HepG2 (cell line): ENCODE data around the gene COL8A1.

ENCODE experiments used
- CAMTA2 ChIP-seq: sonication (generic); formaldehyde crosslinking; IDR thresholded peaks from 2 replicates; pipeline ENCODE4 v1.4.0; 2020; ENCODE audit warnings: mild to moderate bottlenecking, missing genetic modification reagents, borderline replicate concordance
- FOXK1 ChIP-seq: sonication (generic); formaldehyde crosslinking; IDR thresholded peaks from 2 replicates; pipeline ENCODE4 v1.4.0; 2020; ENCODE audit warnings: low read depth, missing genetic modification reagents, borderline replicate concordance
- GATAD2A ChIP-seq: IDR thresholded peaks from 2 replicates; pipeline ENCODE4 v1.6.1; 2016
- HES4 ChIP-seq: sonication (generic); formaldehyde crosslinking; IDR thresholded peaks from 2 replicates; pipeline ENCODE4 v1.9.0; 2021; ENCODE audit warnings: mild to moderate bottlenecking, missing genetic modification reagents, borderline replicate concordance
- HOXA3 ChIP-seq: sonication (generic); formaldehyde crosslinking; IDR thresholded peaks from 2 replicates; pipeline ENCODE4 v1.5.0; 2020; ENCODE audit warnings: missing genetic modification reagents
- JUN ChIP-seq: sonication (generic); formaldehyde crosslinking; IDR thresholded peaks from 2 replicates; pipeline ENCODE4 v1.4.0; 2020; ENCODE audit warnings: mild to moderate bottlenecking, missing genetic modification reagents
- KDM5B ChIP-seq: sonication (generic); formaldehyde crosslinking; IDR thresholded peaks from 2 replicates; pipeline ENCODE4 v1.4.0; 2020; ENCODE audit warnings: missing genetic modification reagents, mild to moderate bottlenecking, borderline replicate concordance
- PRPF4 ChIP-seq: fragments of 200-400 bp; formaldehyde crosslinking; IDR thresholded peaks from 2 replicates; pipeline ENCODE4 v1.6.1; 2016; ENCODE audit warnings: low read length, low read depth; ENCODE audit not compliant: poor library complexity, severe bottlenecking
- SMAD3 ChIP-seq: sonication (generic); formaldehyde crosslinking; IDR thresholded peaks from 2 replicates; pipeline ENCODE4 v1.4.0; 2020; ENCODE audit warnings: missing genetic modification reagents
- TAF1 ChIP-seq: sonication (generic); formaldehyde crosslinking; IDR thresholded peaks from 2 replicates; pipeline ENCODE4 v1.4.0; 2020; ENCODE audit warnings: missing genetic modification reagents
- TF ChIP-seq, protein P1 (sequence below): sonication (generic); formaldehyde crosslinking; IDR thresholded peaks from 2 replicates; pipeline ENCODE4 v1.8.0; 2022; ENCODE audit warnings: mild to moderate bottlenecking, missing genetic modification reagents
- TF ChIP-seq, protein P2 (sequence below): sonication (generic); formaldehyde crosslinking; IDR thresholded peaks from 2 replicates; pipeline ENCODE4 v1.8.0; 2023; ENCODE audit warnings: mild to moderate bottlenecking, missing genetic modification reagents

DNA sequence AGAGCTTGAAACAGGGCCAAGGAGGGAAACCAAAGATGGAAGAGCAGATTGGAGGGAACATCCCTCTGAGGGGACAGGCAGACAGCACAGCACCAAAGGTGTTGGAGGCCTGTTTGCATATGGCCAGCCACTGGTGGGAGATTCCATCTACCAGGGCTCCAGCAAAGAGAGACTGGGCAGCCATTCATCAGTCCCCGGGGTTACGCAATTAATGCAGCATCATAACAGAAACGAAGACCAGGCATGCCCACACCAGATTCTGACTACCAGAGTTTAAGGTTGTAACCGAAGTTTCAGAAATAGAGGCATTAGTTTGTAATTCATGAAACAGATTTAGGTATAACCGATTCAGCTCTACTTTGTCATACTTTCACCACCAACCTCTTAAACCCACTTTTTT lies 58.1 kb downstream of the COL8A1 start:
- TF ChIP-seq TAF1 (CRISPR knock-in tag) (no peak), JUN (CRISPR knock-in tag) (no peak), CAMTA2 (CRISPR knock-in tag) (no peak), GATAD2A (CRISPR knock-in tag) (no peak), HES4 (CRISPR knock-in tag) (no peak), KDM5B (CRISPR knock-in tag) (no peak), PRPF4 (no peak), FOXK1 (CRISPR knock-in tag) (no peak), HOXA3 (CRISPR knock-in tag) (no peak), SMAD3 (no peak)
- TF ChIP-seq, protein P1, sequence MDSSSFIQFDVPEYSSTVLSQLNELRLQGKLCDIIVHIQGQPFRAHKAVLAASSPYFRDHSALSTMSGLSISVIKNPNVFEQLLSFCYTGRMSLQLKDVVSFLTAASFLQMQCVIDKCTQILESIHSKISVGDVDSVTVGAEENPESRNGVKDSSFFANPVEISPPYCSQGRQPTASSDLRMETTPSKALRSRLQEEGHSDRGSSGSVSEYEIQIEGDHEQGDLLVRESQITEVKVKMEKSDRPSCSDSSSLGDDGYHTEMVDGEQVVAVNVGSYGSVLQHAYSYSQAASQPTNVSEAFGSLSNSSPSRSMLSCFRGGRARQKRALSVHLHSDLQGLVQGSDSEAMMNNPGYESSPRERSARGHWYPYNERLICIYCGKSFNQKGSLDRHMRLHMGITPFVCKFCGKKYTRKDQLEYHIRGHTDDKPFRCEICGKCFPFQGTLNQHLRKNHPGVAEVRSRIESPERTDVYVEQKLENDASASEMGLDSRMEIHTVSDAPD (CRISPR knock-in tag), result no peak
- TF ChIP-seq, protein P2, sequence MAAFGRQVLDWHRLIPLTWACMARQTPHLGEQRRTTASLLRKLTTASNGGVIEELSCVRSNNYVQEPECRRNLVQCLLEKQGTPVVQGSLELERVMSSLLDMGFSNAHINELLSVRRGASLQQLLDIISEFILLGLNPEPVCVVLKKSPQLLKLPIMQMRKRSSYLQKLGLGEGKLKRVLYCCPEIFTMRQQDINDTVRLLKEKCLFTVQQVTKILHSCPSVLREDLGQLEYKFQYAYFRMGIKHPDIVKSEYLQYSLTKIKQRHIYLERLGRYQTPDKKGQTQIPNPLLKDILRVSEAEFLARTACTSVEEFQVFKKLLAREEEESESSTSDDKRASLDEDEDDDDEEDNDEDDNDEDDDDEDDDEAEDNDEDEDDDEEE, result no peak
